ENCODE results near the gene STRBP. TPM values are rescaled to one million over a fixed set of nuclear protein-coding genes. Genes with fewer than 3 reads are reported as not detected.

Gene STRBP
- total and polyA plus RNA-seq, 2 experiments from 2014 or later: 1.4 to 2.5 TPM

- Histone ChIP-seq H3K9me2 (ENCODE audit: insufficient read depth) (no peaks in the 10 kb centered on the region), H3K4me2 (ENCODE audit: unreplicated experiment) (no peak overlapping the region), H3K9ac (no peak overlapping the region), H3K27me3 (replicated peaks; ENCODE audit: insufficient read depth) (no peaks in the 10 kb centered on the region), H4K20me1 (ENCODE audit: insufficient read depth) (no peaks in the 10 kb centered on the region), H3K27ac (no peak overlapping the region), H2AFZ (no peak overlapping the region), H3K79me2 (ENCODE audit: insufficient read depth) (no peaks in the 10 kb centered on the region), H3K36me3 (ENCODE audit: low read depth) (no peaks in the 10 kb centered on the region), H3K9me3 (ENCODE audit: low read depth) (no peaks in the 10 kb centered on the region), H3F3A (ENCODE audit: insufficient read depth) (peaks cover 15% of the 10 kb centered on the region; the same call in 1 of the 2 replicates), H3K4me3 (no peak overlapping the region), H3K4me1 (ENCODE audit: insufficient read depth) (no peaks in the 10 kb centered on the region)
- 53 to 61% methylated on average over 4 of the region's 4 CpGs for WGBS, 2 experiments (ENCODE audit: low coverage in 1 of 2, low lambda C conversion rate in 2 of 2, missing lambda C conversion rate in 2 of 2)
- no peak for TF ChIP-seq EZH2 (IDR thresholded peaks at IDR 0.05; ENCODE audit: insufficient read depth, poor library complexity, severe bottlenecking)
- TF ChIP-seq EZH2phosphoT487 (IDR thresholded peaks at IDR 0.05; ENCODE audit: insufficient read depth, low read depth): no peak
- in situ Hi-C loops (cut with MboI): no loop called here
- DNase-seq: peak; percentile 29
Measured at GRCh38 chr9:123225995-123226394, 42.4 kb downstream of the STRBP start.

GRCh38 chr9:123225374-123225813 is 43.0 kb downstream of the STRBP start:
- Histone ChIP-seq H3K9me3 (ENCODE audit: low read depth) (no peaks in the 10 kb centered on the region), H3K27ac (no peak overlapping the region), H3F3A (ENCODE audit: insufficient read depth) (peaks cover 15% of the 10 kb centered on the region; the same call in 1 of the 2 replicates), H3K9ac (no peak overlapping the region), H2AFZ (no peak overlapping the region), H3K36me3 (ENCODE audit: low read depth) (no peaks in the 10 kb centered on the region), H3K27me3 (replicated peaks; ENCODE audit: insufficient read depth) (no peaks in the 10 kb centered on the region), H3K4me3 (no peak overlapping the region), H3K79me2 (ENCODE audit: insufficient read depth) (no peaks in the 10 kb centered on the region), H3K4me2 (ENCODE audit: unreplicated experiment) (no peak overlapping the region), H3K9me2 (ENCODE audit: insufficient read depth) (no peaks in the 10 kb centered on the region), H3K4me1 (ENCODE audit: insufficient read depth) (no peaks in the 10 kb centered on the region), H4K20me1 (ENCODE audit: insufficient read depth) (no peaks in the 10 kb centered on the region)
- in situ Hi-C loops (cut with MboI): no loop called here
- 23 to 25% methylated on average over 4 of the region's 4 CpGs for WGBS, 2 experiments (ENCODE audit: low coverage in 1 of 2, low lambda C conversion rate in 2 of 2, missing lambda C conversion rate in 2 of 2)
- DNase-seq: peak; percentile 78
- TF ChIP-seq EZH2phosphoT487 (IDR thresholded peaks at IDR 0.05; ENCODE audit: insufficient read depth, low read depth): no peak
- no peak for TF ChIP-seq EZH2 (IDR thresholded peaks at IDR 0.05; ENCODE audit: insufficient read depth, poor library complexity, severe bottlenecking)

- WGBS, 2 experiments (ENCODE audit: low coverage in 1 of 2, low lambda C conversion rate in 2 of 2, missing lambda C conversion rate in 2 of 2): 94 to 95% methylated on average over 2 of the region's 2 CpGs
- in situ Hi-C loops (cut with MboI): no loop called here
- no peak for TF ChIP-seq EZH2phosphoT487 (IDR thresholded peaks at IDR 0.05; ENCODE audit: insufficient read depth, low read depth)
- no peak for TF ChIP-seq EZH2 (IDR thresholded peaks at IDR 0.05; ENCODE audit: insufficient read depth, poor library complexity, severe bottlenecking)
Measured at GRCh38 chr9:123220127-123220526, 48.3 kb downstream of the STRBP start.

GRCh38 chr9:123218831-123219230 is 49.6 kb downstream of the STRBP start:
- 91 to 94% methylated on average over 3 of the region's 3 CpGs for WGBS, 2 experiments (ENCODE audit: low coverage in 1 of 2, low lambda C conversion rate in 2 of 2, missing lambda C conversion rate in 2 of 2)
- Histone ChIP-seq H3K9ac (no peak overlapping the region), H4K20me1 (ENCODE audit: insufficient read depth) (no peaks in the 10 kb centered on the region), H3K79me2 (ENCODE audit: insufficient read depth) (no peaks in the 10 kb centered on the region), H2AFZ (no peak overlapping the region), H3K4me2 (ENCODE audit: unreplicated experiment) (no peak overlapping the region), H3K9me2 (ENCODE audit: insufficient read depth) (no peaks in the 10 kb centered on the region), H3K27ac (no peak overlapping the region), H3K36me3 (ENCODE audit: low read depth) (no peaks in the 10 kb centered on the region), H3K4me3 (no peak overlapping the region), H3K4me1 (ENCODE audit: insufficient read depth) (no peaks in the 10 kb centered on the region), H3F3A (ENCODE audit: insufficient read depth) (no peaks in the 10 kb centered on the region; the same call in 1 of the 2 replicates), H3K27me3 (replicated peaks; ENCODE audit: insufficient read depth) (no peaks in the 10 kb centered on the region), H3K9me3 (ENCODE audit: low read depth) (no peaks in the 10 kb centered on the region)
- no peak for TF ChIP-seq EZH2phosphoT487 (IDR thresholded peaks at IDR 0.05; ENCODE audit: insufficient read depth, low read depth)
- no peak for TF ChIP-seq EZH2 (IDR thresholded peaks at IDR 0.05; ENCODE audit: insufficient read depth, poor library complexity, severe bottlenecking)
- DNase-seq: no peak
- in situ Hi-C loops (cut with MboI): no loop called here

More at GRCh38 chr9:123220127-123220526, 48.3 kb downstream of the STRBP start:
- no peak overlapping the region for H3K27ac ChIP-seq
- no peaks in the 10 kb centered on the region for H3K9me2 ChIP-seq (ENCODE audit: insufficient read depth)
- no peak for DNase-seq
- no peak overlapping the region for H3K9ac ChIP-seq
- H3K9me3 ChIP-seq (ENCODE audit: low read depth): no peaks in the 10 kb centered on the region
- H3K27me3 ChIP-seq (replicated peaks; ENCODE audit: insufficient read depth): no peaks in the 10 kb centered on the region
- H4K20me1 ChIP-seq (ENCODE audit: insufficient read depth): no peaks in the 10 kb centered on the region
- H3K4me3 ChIP-seq: no peak overlapping the region
- no peak overlapping the region for H3K4me2 ChIP-seq (ENCODE audit: unreplicated experiment)
- no peak overlapping the region for H2AFZ ChIP-seq
- no peaks in the 10 kb centered on the region for H3K36me3 ChIP-seq (ENCODE audit: low read depth)
- H3F3A ChIP-seq (ENCODE audit: insufficient read depth): peaks cover 7% of the 10 kb centered on the region; the same call in 1 of the 2 replicates
- H3K4me1 ChIP-seq (ENCODE audit: insufficient read depth): no peaks in the 10 kb centered on the region
- H3K79me2 ChIP-seq (ENCODE audit: insufficient read depth): no peaks in the 10 kb centered on the region
